MCF 10A (cell line): ENCODE data around the gene RORC. TPM values are rescaled to one million over a fixed set of nuclear protein-coding genes. Genes with fewer than 3 reads are reported as not detected.

Experiments used
- BruUV-seq: library from RNA; stranded (reverse); fragments of 400-500 nt; replicated peaks from 2 replicates; lab custom pipeline; 2021; lab: Mats Ljungman, UMichigan
- CTCF ChIA-PET: fragments of 300-600 bp; sonication (Branson Sonifier 250); formaldehyde crosslinking; extraction: SDS; loops from one replicate; lab custom pipeline; 2021; ENCODE audit warnings: antibody characterized with exemption, inconsistent platforms; lab: Yijun Ruan, JAX
- POLR2A ChIA-PET: fragments of 300-600, 350-650 bp; sonication (Branson Sonifier 250); formaldehyde crosslinking; extraction: SDS; loops from one replicate; lab custom pipeline; 2020; ENCODE audit warnings: antibody characterized with exemption, inconsistent platforms; lab: Yijun Ruan, JAX
- DNase-seq: peaks from one replicate; pipeline ENCODE4 v3.0.0-alpha.2; 2018; ENCODE audit not compliant: unreplicated experiment
- H3K27ac Mint-ChIP-seq: one replicate; pipeline ENCODE4 v1.8.0; 2022; ENCODE audit warnings: mild to moderate bottlenecking, low read depth, mixed read lengths; ENCODE audit not compliant: unreplicated experiment
- H3K27me3 Mint-ChIP-seq: one replicate; pipeline ENCODE4 v1.8.0; 2022; ENCODE audit warnings: mixed read lengths; ENCODE audit not compliant: insufficient read depth, unreplicated experiment
- H3K36me3 Mint-ChIP-seq: one replicate; pipeline ENCODE4 v1.8.0; 2022; ENCODE audit warnings: mild to moderate bottlenecking, moderate library complexity, mixed read lengths; ENCODE audit not compliant: insufficient read depth, unreplicated experiment
- H3K4me1 Mint-ChIP-seq: one replicate; pipeline ENCODE4 v1.8.0; 2022; ENCODE audit warnings: mixed read lengths; ENCODE audit not compliant: insufficient read depth, unreplicated experiment
- H3K4me3 Mint-ChIP-seq: one replicate; pipeline ENCODE4 v1.8.0; 2022; ENCODE audit warnings: mild to moderate bottlenecking, moderate library complexity, mixed read lengths; ENCODE audit not compliant: unreplicated experiment
- H3K9me3 Mint-ChIP-seq: one replicate; pipeline ENCODE4 v1.8.0; 2022; ENCODE audit warnings: mixed read lengths; ENCODE audit not compliant: unreplicated experiment
- CTCF ChIP-seq: fragments of 200-600 bp; IDR thresholded peaks from one replicate; pipeline ENCODE4 v1.8.0; 2022; ENCODE audit warnings: antibody characterized with exemption, mild to moderate bottlenecking; ENCODE audit not compliant: unreplicated experiment
- intact Hi-C: fragments of 100-400 bp; cut with micrococcal nuclease; formaldehyde crosslinking; loops from 2 replicates; pipeline ENCODE4 v1.14.1; 2022
- total RNA-seq: library from RNA; stranded (reverse); gene quantifications from 2 replicates; pipeline ENCODE4 v1.2.3, GENCODE V29; 2022

The RORC gene
- total RNA-seq, 1 experiment from 2014 or later, result 0.40 TPM

- peaks cover 14% of the 10 kb centered on the region for H3K4me1 Mint-ChIP-seq
- ChIA-PET POLR2A (interaction anchor here (1.0 to 3.3 kb wide), 5 partner anchors 11 to 33 kb away, joined by 3 to 35 read pairs (median 3); partner anchors contain the start of gene THEM5), CTCF (no interaction called here)
- intact Hi-C loops, result no loop called here
- peaks cover 8% of the 10 kb centered on the region for H3K36me3 Mint-ChIP-seq
- no peak for TF ChIP-seq CTCF
- H3K27ac Mint-ChIP-seq, result peak overlapping the region; percentile 86
- H3K4me3 Mint-ChIP-seq, result no peak overlapping the region
- no TSS peak for BruUV-seq
- no peaks in the 10 kb centered on the region for H3K27me3 Mint-ChIP-seq
- no peak for DNase-seq
- H3K9me3 Mint-ChIP-seq, result peaks cover 6% of the 10 kb centered on the region
Observed at GRCh38 chr1:151868486-151868885, 36.9 kb upstream of the RORC start.

GRCh38 chr1:151867765-151868411 is 36.3 kb upstream of the RORC start:
- peaks cover 16% of the 10 kb centered on the region for H3K4me1 Mint-ChIP-seq
- H3K4me3 Mint-ChIP-seq, result peak overlapping the region; percentile 15
- TF ChIP-seq CTCF, result no peak
- BruUV-seq, result TSS peak; percentile 36
- intact Hi-C loops, result no loop called here
- ChIA-PET CTCF (interaction anchor here (0.6 to 1.7 kb wide), 2 partner anchors 14 to 22 kb away, joined by 4 read pairs; no protein-coding TSS in a partner anchor), POLR2A (interaction anchor here (0.6 to 3.3 kb wide), 8 partner anchors 10 to 257 kb away, joined by 3 to 35 read pairs (median 4); partner anchors contain the start of gene THEM5)
- peak; percentile 91 for DNase-seq
- H3K27me3 Mint-ChIP-seq, result no peaks in the 10 kb centered on the region
- peak overlapping the region; percentile 86 for H3K27ac Mint-ChIP-seq
- H3K36me3 Mint-ChIP-seq, result peaks cover 2% of the 10 kb centered on the region
- peaks cover 6% of the 10 kb centered on the region for H3K9me3 Mint-ChIP-seq

- no peaks in the 10 kb centered on the region for H3K27me3 Mint-ChIP-seq
Observed at GRCh38 chr1:151867321-151867720, 35.7 kb upstream of the RORC start.

More at GRCh38 chr1:151867321-151867720, 35.7 kb upstream of the RORC start:
- intact Hi-C loops, result no loop called here
- H3K36me3 Mint-ChIP-seq, result no peaks in the 10 kb centered on the region
- H3K4me1 Mint-ChIP-seq, result peaks cover 21% of the 10 kb centered on the region
- ChIA-PET CTCF (interaction anchor here (1.7 kb wide), 1 partner anchor 15 kb away, joined by 4 read pairs; no protein-coding TSS in a partner anchor), POLR2A (interaction anchor here (0.6 to 3.3 kb wide), 7 partner anchors 9 to 256 kb away, joined by 3 to 35 read pairs (median 5); partner anchors contain the start of gene THEM4)
- peaks cover 6% of the 10 kb centered on the region for H3K9me3 Mint-ChIP-seq
- no TSS peak for BruUV-seq
- no peak for TF ChIP-seq CTCF
- no peak for DNase-seq
- H3K27ac Mint-ChIP-seq, result peak overlapping the region; percentile 86
- peak overlapping the region; percentile 15 for H3K4me3 Mint-ChIP-seq
